Suprapubic skin (tissue), 4 donors: ENCODE data around the gene KIF20B. TPM values are rescaled to one million over a fixed set of nuclear protein-coding genes. Genes with fewer than 3 reads are reported as not detected.
"Not testable (repeated sequence)": the region's sequence is repeated elsewhere in the genome, so short reads cannot be mapped to it uniquely, and the experiment has no call there.

Source experiments
- DNase-seq, 2 donors: peaks; one replicate each; pipeline ENCODE4 v3.0.0-alpha.2; 2019; ENCODE audit warnings: low spot score in 2 of 2
- H3K27ac ChIP-seq: fragments of 200-600 bp; sonication (generic); one replicate; pipeline ENCODE4 v1.5.1; 2019
- H3K27me3 ChIP-seq: fragments of 200-600 bp; sonication (generic); one replicate; pipeline ENCODE4 v1.5.1; 2019
- H3K36me3 ChIP-seq: fragments of 200-600 bp; sonication (generic); one replicate; pipeline ENCODE4 v1.5.1; 2019
- H3K4me1 ChIP-seq: fragments of 200-600 bp; sonication (generic); one replicate; pipeline ENCODE4 v1.5.1; 2019
- H3K4me3 ChIP-seq: fragments of 200-600 bp; sonication (generic); one replicate; pipeline ENCODE4 v1.5.1; 2019; ENCODE audit warnings: mild to moderate bottlenecking
- H3K9me3 ChIP-seq: fragments of 200-600 bp; sonication (generic); one replicate; pipeline ENCODE4 v1.5.1; 2019
- CTCF ChIP-seq, 2 donors: fragments of 200-600 bp in 1 of 2; fragments of 450-650 bp in 1 of 2; sonication (generic) in 1 of 2; IDR thresholded peaks; one replicate each; pipeline ENCODE4 v1.5.1; 2016 to 2019; ENCODE audit warnings: antibody characterized with exemption in 2 of 2, mild to moderate bottlenecking in 1 of 2, moderate library complexity in 1 of 2
- EP300 ChIP-seq: sonication (generic); formaldehyde crosslinking; IDR thresholded peaks from one replicate; pipeline ENCODE4 v1.6.1; 2017; ENCODE audit warnings: antibody characterized with exemption
- POLR2A ChIP-seq, 2 donors: fragments of 450-650 bp; IDR thresholded peaks; one replicate each; pipeline ENCODE4 v1.6.1; 2017; ENCODE audit warnings: antibody characterized with exemption in 2 of 2, mild to moderate bottlenecking in 2 of 2, moderate library complexity in 2 of 2
- POLR2AphosphoS5 ChIP-seq, 3 donors: sonication (generic); formaldehyde crosslinking; IDR thresholded peaks; one replicate each; pipeline ENCODE4 v1.6.1; 2017; ENCODE audit warnings: antibody characterized with exemption in 3 of 3
- WGBS: methylation state at CpG from one replicate; pipeline ENCODE4 v1.1.5; 2018; 5-methylcytosine and 5-hydroxymethylcytosine counted together
- total RNA-seq, 4 donors: library from RNA; depleted of rRNA; stranded (reverse); fragments of >200 nt; gene quantifications; one replicate each; pipeline ENCODE4 v1.1.0, GENCODE V29; 2016

KIF20B gene
- total RNA-seq, 4 donors from 2014 or later = 5.1 to 7.6 (median 6.3) TPM

- Histone ChIP-seq H3K9me3 (no peaks in the 10 kb centered on the region), H3K27me3 (no peaks in the 10 kb centered on the region), H3K4me1 (no peaks in the 10 kb centered on the region), H3K4me3 (no peak overlapping the region), H3K36me3 (no peaks in the 10 kb centered on the region), H3K27ac (no peak overlapping the region)
- 72% methylated on average over 4 of the region's 4 CpGs for WGBS
- TF ChIP-seq CTCF (IDR thresholded peaks at IDR 0.05) = no peak
- no peak for TF ChIP-seq POLR2A (IDR thresholded peaks at IDR 0.05)
- no peak for TF ChIP-seq EP300
- no peak for TF ChIP-seq POLR2AphosphoS5 (IDR thresholded peaks at IDR 0.05)
- no peak for DNase-seq
Measured at GRCh38 chr10:89809766-89810165, 108.4 kb downstream of the KIF20B start.

GRCh38 chr10:89810908-89811525, 109.6 kb downstream of the KIF20B start:
- H3K36me3 ChIP-seq = no peaks in the 10 kb centered on the region
- DNase-seq = no peak
- H3K9me3 ChIP-seq = no peaks in the 10 kb centered on the region
- WGBS = 71% methylated on average over 4 of the region's 4 CpGs
- TF ChIP-seq CTCF (IDR thresholded peaks at IDR 0.05) (no peak), EP300 (no peak), POLR2AphosphoS5 (IDR thresholded peaks at IDR 0.05) (no peak), POLR2A (IDR thresholded peaks at IDR 0.05) (no peak)
- H3K4me3 ChIP-seq = no peak overlapping the region
- H3K27me3 ChIP-seq = no peaks in the 10 kb centered on the region
- no peak overlapping the region for H3K27ac ChIP-seq
- H3K4me1 ChIP-seq = no peaks in the 10 kb centered on the region

- H3K27ac ChIP-seq = no peak overlapping the region
- no peaks in the 10 kb centered on the region for H3K4me1 ChIP-seq
- H3K9me3 ChIP-seq = no peaks in the 10 kb centered on the region
- H3K4me3 ChIP-seq = no peak overlapping the region
- TF ChIP-seq POLR2A (IDR thresholded peaks at IDR 0.05) = no peak
- no peak for TF ChIP-seq POLR2AphosphoS5 (IDR thresholded peaks at IDR 0.05)
- no peak for TF ChIP-seq EP300
- no peak for TF ChIP-seq CTCF (IDR thresholded peaks at IDR 0.05)
- DNase-seq = no peak
- 57% methylated on average over 3 of the region's 3 CpGs for WGBS
- H3K27me3 ChIP-seq = no peaks in the 10 kb centered on the region
- no peaks in the 10 kb centered on the region for H3K36me3 ChIP-seq
Measured at GRCh38 chr10:89813546-89813945, 112.2 kb downstream of the KIF20B start.

GRCh38 chr10:89814278-89814677, 112.9 kb downstream of the KIF20B start:
- Histone ChIP-seq H3K4me1 (no peaks in the 10 kb centered on the region), H3K9me3 (no peaks in the 10 kb centered on the region), H3K27me3 (no peaks in the 10 kb centered on the region), H3K27ac (no peak overlapping the region), H3K4me3 (no peak overlapping the region), H3K36me3 (no peaks in the 10 kb centered on the region)
- 68% methylated on average over 1 of the region's 1 CpG for WGBS
- TF ChIP-seq EP300 (no peak), CTCF (IDR thresholded peaks at IDR 0.05) (no peak), POLR2A (IDR thresholded peaks at IDR 0.05) (no peak), POLR2AphosphoS5 (IDR thresholded peaks at IDR 0.05) (no peak)
- DNase-seq = no peak

- Histone ChIP-seq H3K4me1 (no peaks in the 10 kb centered on the region), H3K27ac (no peak overlapping the region), H3K4me3 (no peak overlapping the region), H3K9me3 (no peaks in the 10 kb centered on the region), H3K27me3 (no peaks in the 10 kb centered on the region), H3K36me3 (no peaks in the 10 kb centered on the region)
- DNase-seq = no peak
- TF ChIP-seq POLR2A (IDR thresholded peaks at IDR 0.05) (no peak), POLR2AphosphoS5 (IDR thresholded peaks at IDR 0.05) (no peak), EP300 (no peak), CTCF (IDR thresholded peaks at IDR 0.05) (no peak)
- 72% methylated on average over 5 of the region's 5 CpGs for WGBS
Measured at GRCh38 chr10:89815049-89815853, 113.9 kb downstream of the KIF20B start.

GRCh38 chr10:89819008-89819407, 117.6 kb downstream of the KIF20B start:
- not testable (repeated sequence) for H3K27ac ChIP-seq, DNase-seq, H3K4me3 ChIP-seq, H3K36me3 ChIP-seq, H3K27me3 ChIP-seq, H3K9me3 ChIP-seq, H3K4me1 ChIP-seq
- WGBS = 75% methylated on average over 3 of the region's 3 CpGs
